Endothelial cell of umbilical vein (primary cell): ENCODE data around the gene NDUFA1. TPM values are rescaled to one million over a fixed set of nuclear protein-coding genes. Genes with fewer than 3 reads are reported as not detected.
A peak's percentile ranks its signal among the peaks of the same experiment; 100 is the strongest.

Experiments
- BruUV-seq: library from RNA; stranded (reverse); fragments of 400-500 nt; replicated peaks from 2 replicates; lab custom pipeline; 2021; lab: Mats Ljungman, UMichigan
- CTCF ChIA-PET: fragments of 300-600, 350-600 bp; sonication (Branson Sonifier 250); formaldehyde crosslinking; loops from one replicate; lab custom pipeline; 2021; ENCODE audit warnings: antibody characterized with exemption, inconsistent platforms; lab: Charles Lee
- POLR2A ChIA-PET: fragments of 300-600, 350-600 bp; sonication (Branson Sonifier 250); formaldehyde crosslinking; loops from one replicate; lab custom pipeline; 2021; ENCODE audit warnings: antibody characterized with exemption, inconsistent platforms; lab: Charles Lee
- DNase-seq: peaks from one replicate; pipeline ENCODE4 v3.0.0-alpha.2; 2011; ENCODE audit warnings: low read depth, low spot score
- FAIRE-seq: peaks from 2 replicates; lab custom pipeline; 2011; peaks lifted over from hg19 to GRCh38; lab: Jason Lieb, UNC
- H2AFZ ChIP-seq: 2 replicates; pipeline ENCODE4 v1.6.0; 2012; ENCODE audit warnings: low read depth, low read length, control low read depth, inconsistent platforms
- H3K27ac ChIP-seq: 2 replicates; pipeline ENCODE4 v1.5.1; 2011; ENCODE audit warnings: low read depth, mild to moderate bottlenecking, control low read depth, low read length, moderate library complexity; ENCODE audit not compliant: insufficient read depth
- H3K27me3 ChIP-seq, 2 experiments: 2 replicates each; pipeline versions ENCODE4 v1.6.0 to v1.6.1; 2011; ENCODE audit warnings: low read length in 2 of 2, mixed read lengths in 1 of 2; ENCODE audit not compliant: control insufficient read depth in 2 of 2, insufficient read depth in 2 of 2
- H3K36me3 ChIP-seq, 2 experiments: 2 replicates in 1 of 2; 3 replicates in 1 of 2; pipeline ENCODE4 v1.5.1; 2011; ENCODE audit warnings: low read length in 2 of 2, mild to moderate bottlenecking in 1 of 2, moderate library complexity in 1 of 2; ENCODE audit not compliant: control insufficient read depth in 2 of 2, insufficient read depth in 2 of 2; ENCODE audit errors: extremely low read depth in 1 of 2
- H3K4me1 ChIP-seq: 3 replicates; pipeline ENCODE4 v1.5.1; 2011; ENCODE audit warnings: mild to moderate bottlenecking, low read length; ENCODE audit not compliant: control insufficient read depth, insufficient read depth; ENCODE audit errors: extremely low read depth
- H3K4me2 ChIP-seq: 2 replicates; pipeline ENCODE4 v1.6.1; 2011; ENCODE audit warnings: low read length, control low read depth, mixed read lengths; ENCODE audit not compliant: insufficient read depth
- H3K4me3 ChIP-seq, 3 experiments: fragments of 200-600 bp in 1 of 3; sonication (generic), shearing (Covaris generic) in 1 of 3; replicated peaks in 1 of 3; 2 replicates each; pipeline ENCODE4 v1.5.1; 2011 to 2016; ENCODE audit warnings: control low read depth in 3 of 3, low read length in 3 of 3, mild to moderate bottlenecking in 2 of 3, inconsistent platforms in 1 of 3, low read depth in 1 of 3, moderate library complexity in 1 of 3; ENCODE audit not compliant: insufficient read depth in 1 of 3
- H3K79me2 ChIP-seq: 2 replicates; pipeline ENCODE4 v1.6.0; 2012; ENCODE audit warnings: low read length, inconsistent platforms; ENCODE audit not compliant: control insufficient read depth, insufficient read depth
- H3K9ac ChIP-seq: replicated peaks from 2 replicates; pipeline ENCODE3; 2011; ENCODE audit warnings: low read length, control low read depth; ENCODE audit not compliant: insufficient read depth; ENCODE audit errors: extremely low read depth
- H3K9me1 ChIP-seq: replicated peaks from 3 replicates; pipeline ENCODE4 v1.6.0; 2011; ENCODE audit warnings: mild to moderate bottlenecking, low read length; ENCODE audit not compliant: control insufficient read depth, insufficient read depth; ENCODE audit errors: extremely low read depth
- H3K9me3 ChIP-seq: replicated peaks from 2 replicates; pipeline ENCODE4 v1.5.1; 2012; ENCODE audit warnings: low read length, inconsistent platforms; ENCODE audit not compliant: control insufficient read depth, insufficient read depth
- H4K20me1 ChIP-seq: replicated peaks from 2 replicates; pipeline ENCODE3; 2011; ENCODE audit warnings: mild to moderate bottlenecking, low read length; ENCODE audit not compliant: control insufficient read depth, insufficient read depth; ENCODE audit errors: extremely low read depth
- CTCF ChIP-seq, 2 donors: IDR thresholded peaks; 1 replicate in 1 of 2; 2 replicates in 1 of 2; pipeline ENCODE4 v1.5.1; 2011; ENCODE audit warnings: low read length in 2 of 2, mild to moderate bottlenecking in 2 of 2, moderate library complexity in 2 of 2, control low read depth in 1 of 2, inconsistent platforms in 1 of 2, low read depth in 1 of 2; ENCODE audit not compliant: insufficient read depth in 1 of 2; ENCODE audit errors: extremely low read depth in 1 of 2
- EZH2 ChIP-seq: IDR thresholded peaks from 2 replicates; pipeline ENCODE4 v1.6.1; 2012; ENCODE audit warnings: borderline replicate concordance, low read depth, mild to moderate bottlenecking, moderate library complexity, low read length, inconsistent platforms; ENCODE audit not compliant: severe bottlenecking
- FOS ChIP-seq: IDR thresholded peaks from 2 replicates; pipeline ENCODE4 v1.6.1; 2011; ENCODE audit warnings: mild to moderate bottlenecking, low read length, moderate library complexity, borderline replicate concordance; ENCODE audit not compliant: insufficient read depth
- GATA2 ChIP-seq: IDR thresholded peaks from 2 replicates; pipeline ENCODE4 v1.7.0; 2011; ENCODE audit warnings: low read depth, mild to moderate bottlenecking, moderate library complexity, mixed read lengths, low read length; ENCODE audit not compliant: insufficient read length, insufficient read depth
- JUN ChIP-seq: IDR thresholded peaks from 2 replicates; pipeline ENCODE4 v1.6.1; 2011; ENCODE audit warnings: borderline replicate concordance, low read depth; ENCODE audit not compliant: insufficient read length, insufficient read depth
- MAX ChIP-seq: IDR thresholded peaks from 2 replicates; pipeline ENCODE4 v1.6.1; 2011; ENCODE audit not compliant: insufficient read depth, insufficient read length
- MYC ChIP-seq: IDR thresholded peaks from one replicate; pipeline ENCODE4 v1.6.1; 2011; ENCODE audit warnings: mild to moderate bottlenecking, low read depth, low read length
- POLR2A ChIP-seq: IDR thresholded peaks from 2 replicates; pipeline ENCODE4 v1.6.1; 2012; ENCODE audit warnings: low read depth, mild to moderate bottlenecking, control low read depth, low read length
- POLR2AphosphoS5 ChIP-seq: IDR thresholded peaks from 2 replicates; pipeline ENCODE4 v1.6.1; 2012; ENCODE audit warnings: low read depth, mild to moderate bottlenecking, control low read depth, low read length, moderate library complexity; ENCODE audit not compliant: insufficient read depth
- dilution Hi-C: fragments of 300-500 bp; cut with MboI; formaldehyde crosslinking; loops from one replicate; pipeline ENCODE4 v1.15.0; 2019; ENCODE audit warnings: low sequenced_read_pairs; ENCODE audit not compliant: extremely low pct_ligation_motif_present
- intact Hi-C: fragments of 100-400 bp; cut with micrococcal nuclease; formaldehyde crosslinking; loops from one replicate; pipeline ENCODE4 v1.10.0; 2022
- polyA plus RNA-seq, 4 experiments: library from polyadenylated mRNA; depleted of rRNA in 3 of 4; stranded (reverse) in 3 of 4; unstranded in 1 of 4; fragments of >200 nt; gene quantifications; 2 replicates each; pipeline versions ENCODE4 v1.2.1 to v1.2.3, GENCODE V29; 2011 to 2012; ENCODE audit warnings: missing spikeins in 1 of 4
- total RNA-seq: library from RNA; stranded (reverse); gene quantifications from 2 replicates; pipeline ENCODE4 v1.2.3, GENCODE V29; 2021

NDUFA1 gene
- total and polyA plus RNA-seq, 2 donors (not counting 3 experiments of a cell fraction or from before 2014, with no cell fraction given), result 89.9 to 93.4 TPM

GRCh38 chrX:119885554-119886428, 14.2 kb downstream of the NDUFA1 start:
- H3K4me1 ChIP-seq, result no peaks in the 10 kb centered on the region
- DNase-seq, result no peak
- H3K27ac ChIP-seq, result no peak overlapping the region
- TF ChIP-seq POLR2A (no peak), JUN (no peak), POLR2AphosphoS5 (no peak), EZH2 (no peak), GATA2 (no peak), MYC (no peak), MAX (no peak), CTCF (IDR thresholded peaks at IDR 0.05; ENCODE audit: extremely low read depth in 1 of 2, insufficient read depth in 1 of 2, low read depth in 1 of 2, low read length in 2 of 2) (no peak), FOS (no peak)
- POLR2A ChIA-PET, result no interaction called here
- no peak overlapping the region for H3K9ac ChIP-seq
- intact Hi-C loops, result no loop called here
- H3K36me3 ChIP-seq, result no peaks in the 10 kb centered on the region
- H4K20me1 ChIP-seq, result no peaks in the 10 kb centered on the region
- no peaks in the 10 kb centered on the region for H3K27me3 ChIP-seq
- H3K9me3 ChIP-seq, result no peaks in the 10 kb centered on the region
- FAIRE-seq, result peak; percentile 38
- no peak overlapping the region for H3K4me2 ChIP-seq
- no TSS peak for BruUV-seq
- H3K9me1 ChIP-seq, result no peaks in the 10 kb centered on the region
- H3K79me2 ChIP-seq, result no peaks in the 10 kb centered on the region
- dilution Hi-C loops, result no loop called here
- no peak overlapping the region for H2AFZ ChIP-seq
- no peak overlapping the region for H3K4me3 ChIP-seq
- CTCF ChIA-PET, result no interaction called here
